HepG2 (cell line): ENCODE measurements around the gene MTHFD1L. TPM values are rescaled to one million over a fixed set of nuclear protein-coding genes. Genes with fewer than 3 reads are reported as not detected.

Experiments
- ATAC-seq: fragments of 200-7000 bp; cut with Tn5 transposase; 3 replicates; pipeline ENCODE4 v1.9.1; 2020; ENCODE audit warnings: mild to moderate bottlenecking, moderate library complexity
- BruUV-seq: library from RNA; stranded (reverse); fragments of 400-500 nt; replicated peaks from 2 replicates; lab custom pipeline; 2021; lab: Mats Ljungman, UMichigan
- CTCF ChIA-PET: fragments of 300-600 bp; formaldehyde crosslinking; extraction: SDS; loops from one replicate; lab custom pipeline; 2021; ENCODE audit warnings: low total read pairs, inconsistent platforms, low intra/inter-chr PET ratio; lab: Yijun Ruan, JAX
- POLR2A ChIA-PET: fragments of 350-600 bp; sonication (Branson Sonifier 250); formaldehyde crosslinking; loops from one replicate; lab custom pipeline; 2020; ENCODE audit warnings: antibody characterized with exemption, inconsistent platforms; lab: Yijun Ruan, JAX
- DNase-seq: peaks from one replicate; pipeline ENCODE4 v3.0.0-alpha.2; 2015; ENCODE audit warnings: low spot score
- FAIRE-seq: peaks from 3 replicates; lab custom pipeline; 2011; peaks lifted over from hg19 to GRCh38; lab: Jason Lieb, UNC
- H2AFZ ChIP-seq: one replicate; pipeline ENCODE4 v1.6.1; 2011; ENCODE audit warnings: low read length, inconsistent platforms
- H3K27ac ChIP-seq: fragments of 300-600 bp; 3 replicates; pipeline ENCODE4 v1.8.0; 2011; ENCODE audit warnings: mixed run types, mild to moderate bottlenecking, mixed read lengths, low read length, inconsistent platforms; ENCODE audit not compliant: insufficient read depth; ENCODE audit errors: extremely low read length
- H3K27me3 ChIP-seq, 2 experiments: fragments of 200-600 bp in 1 of 2; 2 replicates in 1 of 2; 3 replicates in 1 of 2; pipeline versions ENCODE4 v1.6.0 to v1.8.0; 2011; ENCODE audit warnings: low read length in 2 of 2, mild to moderate bottlenecking in 2 of 2, moderate library complexity in 2 of 2, inconsistent platforms in 1 of 2; ENCODE audit not compliant: insufficient read depth in 2 of 2, control insufficient read depth in 1 of 2
- H3K36me3 ChIP-seq, 2 experiments: fragments of 200-600 bp in 1 of 2; replicated peaks in 1 of 2; 2 replicates in 1 of 2; 3 replicates in 1 of 2; pipeline versions ENCODE4 v1.5.1 to v1.8.0; 2011; ENCODE audit warnings: low read length in 2 of 2, inconsistent platforms in 1 of 2; ENCODE audit not compliant: insufficient read depth in 2 of 2, control insufficient read depth in 1 of 2
- H3K4me1 ChIP-seq: 2 replicates; pipeline ENCODE4 v1.5.1; 2012; ENCODE audit warnings: low read length, inconsistent platforms; ENCODE audit not compliant: insufficient read depth
- H3K4me2 ChIP-seq: 2 replicates; pipeline ENCODE4 v1.6.0; 2011; ENCODE audit warnings: low read depth, low read length, inconsistent platforms
- H3K4me3 ChIP-seq, 3 experiments: fragments of 200-600 bp in 1 of 3; sonication (generic), shearing (Covaris generic) in 1 of 3; replicated peaks in 1 of 3; 2 replicates each; pipeline ENCODE4 v1.5.1; 2011 to 2016; ENCODE audit warnings: low read length in 3 of 3, inconsistent platforms in 2 of 3, low read depth in 2 of 3, mild to moderate bottlenecking in 2 of 3, control low read depth in 1 of 3, mixed read lengths in 1 of 3; ENCODE audit not compliant: insufficient read depth in 1 of 3
- H3K79me2 ChIP-seq: one replicate; pipeline ENCODE4 v1.6.1; 2011; ENCODE audit warnings: low read length, inconsistent platforms; ENCODE audit not compliant: insufficient read depth
- H3K9ac ChIP-seq: 2 replicates; pipeline ENCODE4 v1.6.0; 2011; ENCODE audit warnings: mild to moderate bottlenecking, low read depth, low read length, inconsistent platforms; ENCODE audit not compliant: insufficient read depth
- H3K9me3 ChIP-seq: 2 replicates; pipeline ENCODE4 v1.5.1; 2012; ENCODE audit warnings: mild to moderate bottlenecking, low read length
- H4K20me1 ChIP-seq: 2 replicates; pipeline ENCODE4 v1.6.0; 2011; ENCODE audit warnings: inconsistent platforms, mild to moderate bottlenecking, low read length, moderate library complexity; ENCODE audit not compliant: insufficient read depth
- ARID4A ChIP-seq: sonication (generic); formaldehyde crosslinking; IDR thresholded peaks from 2 replicates; pipeline ENCODE4 v1.5.0; 2020; ENCODE audit warnings: mild to moderate bottlenecking, missing genetic modification reagents, borderline replicate concordance
- CBFB ChIP-seq: sonication (generic); formaldehyde crosslinking; IDR thresholded peaks from 2 replicates; pipeline ENCODE4 v1.4.0; 2020; ENCODE audit warnings: missing genetic modification reagents
- DMTF1 ChIP-seq: sonication (generic); formaldehyde crosslinking; IDR thresholded peaks from 2 replicates; pipeline ENCODE4 v1.4.0; 2020; ENCODE audit warnings: mild to moderate bottlenecking, missing genetic modification reagents
- FOXJ3 ChIP-seq: sonication (generic); formaldehyde crosslinking; IDR thresholded peaks from 2 replicates; pipeline ENCODE4 v1.4.0; 2020; ENCODE audit warnings: missing genetic modification reagents, mild to moderate bottlenecking, borderline replicate concordance
- MIXL1 ChIP-seq: IDR thresholded peaks from 2 replicates; pipeline ENCODE4 v1.6.1; 2016
- ZNF639 ChIP-seq: conservative IDR thresholded peaks from 2 replicates; pipeline ENCODE4 v1.6.1; 2018; ENCODE audit warnings: missing genetic modification reagents
- ZSCAN29 ChIP-seq: sonication (generic); formaldehyde crosslinking; conservative IDR thresholded peaks from 2 replicates; pipeline ENCODE4 v1.4.0; 2020; ENCODE audit warnings: mild to moderate bottlenecking, missing genetic modification reagents
- ZSCAN5A ChIP-seq: sonication (generic); formaldehyde crosslinking; IDR thresholded peaks from 2 replicates; pipeline ENCODE4 v1.8.0; 2022; ENCODE audit warnings: mild to moderate bottlenecking, missing genetic modification reagents, borderline replicate concordance
- whole genome bisulfite sequencing: methylation state at CpG from one replicate; pipeline ENCODE4 v1.1.6; 2017; ENCODE audit warnings: low lambda C conversion rate; 5-methylcytosine and 5-hydroxymethylcytosine counted together
- in situ Hi-C: cut with HindIII; loops from 2 replicates; pipeline ENCODE4 v1.10.0; 2017; ENCODE audit warnings: low pct_unique_long_range_greater_than_20kb; ENCODE audit not compliant: extremely low pct_ligation_motif_present
- intact Hi-C: fragments of 100-400 bp; cut with micrococcal nuclease; formaldehyde crosslinking; loops from one replicate; pipeline ENCODE4 v1.10.0; 2022; ENCODE audit not compliant: unreplicated experiment
- polyA plus RNA-seq, 8 experiments: library from polyadenylated mRNA; depleted of rRNA in 3 of 8; stranded (reverse) in 7 of 8; unstranded in 1 of 8; fragments of >200 nt; fragmentation: Illumina TruSeq in 4 of 8; extraction: Trizol in 4 of 8; gene quantifications; 2 replicates each; pipeline versions ENCODE4 v1.2.1 to v1.2.3, GENCODE V29; 2011 to 2016; ENCODE audit warnings: low read depth in 4 of 8, missing spikeins in 1 of 8, mixed read lengths in 1 of 8; ENCODE audit not compliant: insufficient read depth in 1 of 8
- total RNA-seq, 5 experiments: library from RNA; depleted of rRNA; stranded (reverse); fragments of >200 nt; fragmentation: Illumina TruSeq; extraction: Trizol; gene quantifications; 2 replicates each; pipeline ENCODE4 v1.2.3, GENCODE V29; 2016; ENCODE audit warnings: low read depth in 1 of 5

Gene MTHFD1L
- total and polyA plus RNA-seq, 2 of the 13 experiments (the other 11 are each of a cell fraction or from before 2014, with no cell fraction given) = 24.0 to 39.6 TPM

GRCh38 chr6:150962436-150962835, 96.9 kb downstream of the MTHFD1L start:
- Histone ChIP-seq H3K4me3 (no peak overlapping the region), H3K9me3 (no peaks in the 10 kb centered on the region), H3K4me1 (no peaks in the 10 kb centered on the region), H2AFZ (no peak overlapping the region), H4K20me1 (no peaks in the 10 kb centered on the region), H3K79me2 (no peaks in the 10 kb centered on the region), H3K27ac (no peak overlapping the region), H3K4me2 (no peak overlapping the region), H3K9ac (no peak overlapping the region), H3K36me3 (peaks cover 13 to 65% of the 10 kb centered on the region in 2 experiments), H3K27me3 (no peaks in the 10 kb centered on the region)
- ATAC-seq = no peak
- no TSS peak for BruUV-seq
- WGBS = 96% methylated on average over 2 of the region's 2 CpGs
- no peak for DNase-seq
- in situ Hi-C loops (no loop called here), intact Hi-C loops (no loop called here)
- POLR2A ChIA-PET = no interaction called here
- CTCF ChIA-PET = no interaction called here
- TF ChIP-seq CBFB (no peak), ZSCAN29 (CRISPR knock-in tag) (no peak), ZSCAN5A (CRISPR knock-in tag) (no peak), MIXL1 (CRISPR knock-in tag) (no peak), DMTF1 (CRISPR knock-in tag) (no peak), FOXJ3 (CRISPR knock-in tag) (no peak), ZNF639 (CRISPR knock-in tag) (no peak), ARID4A (CRISPR knock-in tag) (no peak)
- FAIRE-seq = no peak
